ENCODE measurements around the gene NUDT3. TPM values are rescaled to one million over a fixed set of nuclear protein-coding genes. Genes with fewer than 3 reads are reported as not detected.
A peak's percentile ranks its signal among the peaks of the same experiment; 100 is the strongest.

The NUDT3 gene
- total and polyA plus RNA-seq, 9 of the 15 experiments (the other 6 are each of a cell fraction or from before 2014, with no cell fraction given), result 5.4 to 81.2 (median 56.4) TPM

DNA sequence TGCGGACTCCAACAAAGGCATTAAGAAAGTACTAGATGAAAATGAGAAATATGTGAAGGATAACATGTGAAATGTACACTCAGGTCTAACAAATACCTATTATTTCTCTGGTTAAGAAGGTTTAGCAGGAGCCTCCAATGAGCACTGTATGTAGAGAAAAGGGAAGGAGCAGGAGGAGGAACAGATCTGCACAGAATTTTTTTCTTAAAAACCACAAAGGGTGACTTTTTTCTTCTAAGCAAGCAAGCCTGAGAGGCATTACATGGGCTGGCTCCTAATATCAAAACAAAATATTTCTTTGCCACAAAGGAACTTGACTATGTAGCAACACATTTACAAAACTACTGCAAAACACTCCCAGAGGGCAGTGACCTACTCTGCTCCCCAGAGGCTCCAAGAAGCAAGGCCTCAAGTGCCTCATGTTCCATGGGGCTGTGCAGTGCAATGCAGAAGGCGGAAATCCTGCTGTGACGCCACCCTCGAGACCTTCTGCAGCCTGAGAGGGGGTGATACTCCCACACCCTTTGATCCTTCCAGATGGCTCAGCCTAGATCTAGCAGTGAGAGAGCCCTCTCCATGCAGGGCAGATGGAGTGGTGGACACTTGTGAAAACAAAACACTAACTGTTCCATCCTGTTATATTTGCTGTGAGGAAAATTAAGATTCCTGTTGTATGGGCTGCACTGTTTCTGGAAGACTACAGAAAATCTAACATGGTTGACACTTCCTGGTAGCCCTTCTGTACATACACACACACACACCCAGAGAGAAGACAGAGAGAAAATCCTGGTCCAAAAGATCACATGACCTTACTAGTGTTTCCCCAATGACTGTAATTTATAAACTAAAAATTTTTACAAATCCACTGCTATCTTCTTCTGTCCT lies 107.7 kb downstream of the NUDT3 start (continued):
- peak; percentile 32; the same call in 1 of the 2 replicates for TF ChIP-seq ARID4B (CRISPR knock-in tag; IDR thresholded peaks at IDR 0.05)
- no peak for TF ChIP-seq E2F8 (IDR thresholded peaks at IDR 0.05; ENCODE audit: low read depth, partially characterized antibody)
- no peak for TF ChIP-seq ZNF764 (CRISPR knock-in tag; IDR thresholded peaks at IDR 0.05; ENCODE audit: low read depth)
- TF ChIP-seq ZNF76 (CRISPR knock-in tag; IDR thresholded peaks at IDR 0.05; ENCODE audit: borderline replicate concordance), result no peak
- TF ChIP-seq TBP (optimal IDR thresholded peaks at IDR 0.05; ENCODE audit: low read depth, low read length), result no peak
- TF ChIP-seq ZSCAN32 (CRISPR knock-in tag; IDR thresholded peaks at IDR 0.05), result no peak
- TF ChIP-seq ZNF24 (IDR thresholded peaks at IDR 0.05), result no peak; the same call in 1 of the 2 replicates
- peak; percentile 54 for TF ChIP-seq CXXC5 (CRISPR knock-in tag; IDR thresholded peaks at IDR 0.05)
- TF ChIP-seq E2F5 (CRISPR knock-in tag; IDR thresholded peaks at IDR 0.05), result no peak
- no peak for TF ChIP-seq HMGN3 (IDR thresholded peaks at IDR 0.05; ENCODE audit: borderline replicate concordance, extremely low read depth, insufficient read length, low read depth, low read length)
- no peak for TF ChIP-seq XRCC5 (IDR thresholded peaks at IDR 0.05; ENCODE audit: low read depth, low read length)
- no peak for TF ChIP-seq ZNF124 (CRISPR knock-in tag; IDR thresholded peaks at IDR 0.05)
- TF ChIP-seq CHAMP1 (IDR thresholded peaks at IDR 0.05), result 0 out of 2 replicates have a peak, but pooled peaks have one; percentile 11
- no peak for TF ChIP-seq HCFC1 (IDR thresholded peaks at IDR 0.05; ENCODE audit: low read depth, low read length)
